Measurements from ENCODE around the gene SLC29A3.
"Not testable (repeated sequence)": the region's sequence is repeated elsewhere in the genome, so short reads cannot be mapped to it uniquely, and the experiment has no call there.

Gene SLC29A3

DNA sequence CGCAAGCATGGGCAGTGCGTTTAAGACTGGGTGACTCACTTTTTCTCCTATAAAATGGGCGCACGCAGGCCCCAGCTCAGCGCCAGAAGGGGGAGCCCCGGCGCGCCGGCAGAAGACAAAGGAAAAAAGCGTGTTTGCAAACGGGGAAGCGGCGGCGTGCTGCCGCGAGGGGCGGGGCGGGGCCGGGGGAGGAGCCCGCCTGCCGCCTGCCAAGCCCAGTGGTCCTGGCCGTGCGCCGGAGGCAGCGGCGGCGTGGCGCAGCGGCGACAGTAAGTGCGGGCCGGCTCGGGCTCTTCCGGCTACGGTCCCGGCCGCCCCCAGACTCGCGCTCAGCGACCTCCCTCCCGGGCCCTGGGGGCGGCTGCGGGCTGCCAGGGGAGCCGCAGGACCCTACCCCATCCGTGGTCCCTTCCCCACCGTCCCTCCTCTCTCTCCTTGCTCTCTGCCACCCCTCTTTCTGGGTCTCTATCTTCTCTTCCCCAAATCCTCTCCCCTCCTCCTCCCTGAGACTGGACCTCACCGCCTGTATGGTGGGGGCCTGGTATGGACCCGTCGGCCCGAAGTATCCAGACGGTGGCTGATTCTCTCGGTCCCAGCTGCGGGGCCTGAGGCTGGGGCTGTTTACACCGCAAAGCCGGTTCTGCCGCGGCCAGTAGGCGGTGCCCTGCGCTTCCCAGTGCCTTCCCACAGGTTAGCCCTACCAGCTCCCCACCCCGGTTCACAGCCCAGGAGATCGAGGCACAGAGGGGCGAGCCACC is at the start of gene SLC29A3:
SLC29A3 (plus strand) TSS at position 218 of the 758 bp plus-strand sequence; CDS start at position 269, 51 bp downstream.
- FAIRE-seq: no peak

DNA sequence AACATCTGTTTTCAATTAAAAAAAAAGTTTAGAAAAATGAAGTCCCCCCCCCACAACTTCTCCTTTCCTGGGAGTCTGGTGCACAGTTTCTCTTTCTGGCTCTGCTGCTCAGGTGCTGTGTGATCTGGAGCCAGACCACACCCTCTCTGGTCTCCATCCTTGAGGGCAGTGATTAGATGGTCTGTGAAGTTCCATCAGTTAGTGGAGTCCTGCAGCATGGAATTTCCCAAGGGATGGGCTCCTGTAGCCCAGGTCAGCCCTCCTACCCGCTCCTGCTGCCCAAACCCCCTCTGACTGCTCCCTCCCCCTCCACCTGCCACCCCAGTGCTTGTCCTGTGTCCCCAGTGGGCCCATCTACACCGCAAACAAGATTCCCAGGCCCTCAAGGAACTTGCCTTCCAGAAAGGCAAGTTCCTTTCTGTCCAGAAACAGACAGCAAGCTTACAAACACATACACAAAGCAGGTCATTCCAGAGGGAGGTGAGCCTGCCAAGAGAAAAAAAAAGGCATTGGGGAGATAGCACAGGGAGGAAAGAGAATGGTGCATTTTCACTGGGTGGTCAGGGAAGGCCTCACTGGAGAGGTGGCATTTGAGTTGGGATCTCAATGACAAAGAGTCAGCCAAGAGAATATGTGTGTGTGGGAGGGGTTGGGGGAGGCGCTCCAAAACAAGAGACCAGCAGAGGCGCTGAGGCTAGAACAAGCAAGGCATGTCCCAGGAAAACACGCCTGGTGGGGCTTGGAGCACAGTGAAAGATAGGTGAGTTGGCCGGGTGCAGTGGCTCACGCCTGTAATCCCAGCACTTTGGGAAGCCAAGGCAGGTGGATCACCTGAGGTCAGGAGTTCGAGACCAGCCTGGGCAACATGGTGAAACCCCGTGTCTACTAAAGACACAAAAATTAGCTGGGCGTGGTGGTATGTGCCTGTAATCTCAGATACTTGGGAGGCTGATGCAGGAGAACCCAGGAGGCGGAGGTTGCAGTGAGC is 49.5 kb upstream of the SLC29A3 start:
- FAIRE-seq: no peak

DNA sequence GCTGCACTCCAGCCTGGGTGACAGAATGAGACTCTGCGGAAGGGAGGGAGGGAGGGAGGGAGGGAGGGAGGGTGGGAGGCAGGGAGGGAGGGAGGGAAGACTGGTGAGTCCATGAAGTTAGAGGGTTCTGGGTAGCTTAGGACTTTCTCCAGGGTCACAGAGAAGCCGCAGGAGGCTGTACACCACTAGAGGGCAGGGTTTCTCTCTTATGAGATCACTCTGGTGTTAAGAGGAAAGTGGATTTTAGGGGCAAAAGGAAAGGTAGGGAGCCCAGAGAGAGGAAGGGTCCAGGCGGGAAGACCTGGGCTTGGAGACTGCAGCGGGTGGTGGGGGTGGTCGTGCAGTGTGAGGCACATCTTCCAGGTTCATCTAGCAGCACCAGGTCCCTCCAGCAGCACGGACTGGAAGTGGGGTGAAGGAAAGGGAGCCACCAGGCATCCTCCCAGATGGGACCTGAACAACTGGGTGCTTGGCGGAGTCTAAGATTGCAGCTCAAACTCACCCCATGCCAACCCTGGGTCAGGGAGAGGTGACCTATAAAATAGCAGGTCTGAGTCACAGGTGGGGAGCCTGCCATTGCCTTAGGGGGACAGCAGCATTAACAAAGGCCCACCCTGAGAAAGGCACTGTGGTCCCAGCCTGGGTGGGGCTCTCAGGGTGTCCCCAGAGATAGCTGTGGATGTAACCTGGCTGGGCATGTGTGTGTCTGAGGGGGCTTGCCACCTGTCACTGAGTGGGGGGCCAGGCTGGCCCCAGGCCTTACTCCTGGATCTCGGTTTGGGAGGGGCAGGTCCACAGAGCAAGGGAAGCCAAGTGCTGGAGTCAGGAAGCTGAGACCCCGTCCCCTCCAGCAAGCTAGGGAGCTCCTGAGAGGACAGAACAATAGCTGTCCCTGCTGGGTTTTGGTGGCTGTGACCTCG is 48.5 kb upstream of the SLC29A3 start:
- FAIRE-seq: no peak

DNA sequence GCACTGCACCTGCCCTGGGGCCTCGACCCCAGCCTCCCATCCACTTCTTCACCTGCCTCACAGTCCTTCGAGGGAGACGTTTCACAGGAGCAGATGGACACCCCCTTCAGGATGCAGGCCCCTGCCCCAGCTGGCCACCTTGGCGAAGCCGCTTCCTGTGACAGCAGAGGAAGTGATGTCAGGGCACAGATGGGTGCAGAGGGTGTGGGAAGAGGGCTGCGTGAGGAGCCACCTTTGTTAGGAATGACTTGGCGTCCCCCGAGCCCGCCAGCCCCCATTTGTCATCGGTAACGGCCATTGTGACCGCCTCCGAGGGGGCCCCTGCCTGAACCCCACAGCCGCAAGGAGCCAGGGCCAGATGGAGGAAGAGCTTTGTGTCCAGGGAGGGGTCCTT is 47.4 kb upstream of the SLC29A3 start:
- no peak for FAIRE-seq

DNA sequence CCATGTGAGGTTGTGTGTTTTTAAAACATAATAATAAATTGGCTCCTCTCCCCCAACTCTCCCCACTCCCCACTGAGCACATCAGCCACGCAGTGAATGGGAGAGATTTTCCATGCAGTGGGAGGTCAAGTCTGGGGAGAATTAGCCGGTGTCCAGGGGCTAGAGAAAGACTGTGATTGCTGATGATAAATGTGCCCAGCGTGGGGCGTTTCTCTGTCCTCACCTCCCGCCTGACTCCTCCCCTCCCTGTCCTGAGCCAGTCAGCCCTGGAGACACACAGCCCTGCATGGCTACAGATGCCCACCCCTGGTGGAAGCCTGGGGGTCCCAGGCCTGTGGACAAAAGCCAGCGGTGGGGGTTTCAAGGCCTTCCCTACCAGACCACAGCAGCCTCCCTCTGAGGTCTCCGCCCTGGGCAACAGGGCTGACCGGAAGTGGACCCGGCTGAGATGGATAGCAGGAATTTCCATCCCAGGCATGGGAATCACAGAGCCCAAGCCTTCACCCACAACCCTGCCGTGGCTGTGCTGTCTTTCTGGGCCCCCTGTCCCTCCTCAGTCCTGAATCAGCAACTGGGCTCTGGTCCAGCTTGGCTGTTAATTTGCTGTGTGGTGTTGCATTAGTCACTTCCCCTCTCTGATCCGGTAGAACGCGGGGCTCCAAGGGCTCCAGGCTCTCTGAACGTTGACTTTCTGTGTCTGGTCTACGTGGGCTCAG is 46.8 kb upstream of the SLC29A3 start:
- FAIRE-seq: no peak

DNA sequence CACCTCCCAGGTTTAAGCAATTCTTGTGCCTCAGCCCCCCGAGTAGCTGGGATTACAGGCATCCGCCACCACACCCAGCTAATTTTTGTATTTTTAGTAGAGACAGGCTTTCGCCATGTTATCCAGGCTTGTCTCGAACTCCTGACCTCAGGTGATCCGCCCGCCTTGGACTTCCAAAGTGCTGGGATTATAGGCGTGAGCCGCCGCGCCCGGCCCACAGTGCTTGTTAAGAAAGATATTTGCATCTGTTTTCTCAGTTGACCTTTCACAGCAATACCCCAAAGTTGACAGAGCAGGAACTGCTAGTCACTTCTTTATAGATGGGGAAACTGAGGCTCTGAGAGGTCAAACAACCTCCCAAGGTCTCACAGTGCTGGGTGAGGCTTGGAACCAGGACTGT is 46.1 kb upstream of the SLC29A3 start:
- FAIRE-seq: not testable (repeated sequence)

DNA sequence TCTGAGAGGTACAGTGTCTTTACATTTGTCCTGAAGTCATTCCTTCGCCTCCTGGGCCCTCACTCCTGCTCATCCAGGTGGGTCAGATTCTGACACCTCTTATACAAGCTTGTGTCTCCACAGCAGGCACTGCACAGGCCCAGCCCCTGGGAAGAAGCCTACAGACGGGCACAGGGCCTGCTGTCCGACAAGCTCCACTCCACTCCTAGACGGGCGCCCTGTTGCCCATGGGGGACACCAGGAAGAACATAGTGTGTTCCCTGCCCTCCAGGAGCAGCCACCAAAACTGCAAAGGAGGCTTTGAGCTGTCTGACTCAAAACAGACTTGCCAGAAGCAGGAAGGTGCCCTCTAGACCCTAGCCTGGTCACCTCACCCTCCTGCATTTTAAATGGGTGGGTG is 45.6 kb upstream of the SLC29A3 start:
- no peak for FAIRE-seq

DNA sequence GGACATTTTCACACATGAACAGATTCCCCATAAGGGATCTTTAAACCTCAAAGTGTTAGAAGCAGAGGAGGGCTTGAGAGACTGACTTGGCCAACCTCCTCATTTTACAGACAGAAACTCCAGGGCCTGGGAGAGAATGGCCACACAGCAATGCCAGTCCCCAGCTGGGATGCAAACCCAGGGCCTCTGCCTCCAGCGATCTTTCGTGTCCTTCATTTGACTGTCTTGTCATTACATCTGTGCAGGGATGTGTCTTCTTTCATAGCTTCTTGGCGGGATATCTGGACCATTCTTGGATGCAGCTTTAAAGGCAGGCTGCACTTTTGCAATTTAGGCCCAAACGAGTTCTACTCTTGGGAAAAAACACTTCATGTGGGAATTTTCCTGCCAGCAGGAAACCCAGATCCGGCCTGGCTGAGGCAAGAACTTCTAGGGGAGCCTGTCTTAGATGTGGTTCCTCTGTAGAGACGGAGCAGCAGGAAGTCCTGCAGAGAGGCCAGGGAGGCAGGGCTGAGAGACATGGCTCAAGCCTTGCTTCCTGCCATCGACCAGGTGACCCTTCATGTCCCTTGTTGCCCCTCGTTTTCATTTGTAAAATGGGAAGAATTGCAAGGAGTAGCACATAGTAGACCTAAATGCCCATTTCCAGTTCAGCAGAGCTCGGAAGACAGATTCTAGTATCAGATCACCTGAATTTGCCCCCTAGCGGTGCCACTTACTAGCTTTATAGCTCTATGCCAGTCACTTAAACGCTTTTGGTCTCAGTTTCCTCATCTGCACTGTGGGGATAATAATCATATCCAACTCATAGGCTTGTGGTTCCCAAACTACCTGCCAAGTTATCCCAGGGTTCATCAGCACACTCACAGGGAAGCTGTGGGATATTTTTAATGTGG is 43.9 kb upstream of the SLC29A3 start:
- FAIRE-seq: no peak

DNA sequence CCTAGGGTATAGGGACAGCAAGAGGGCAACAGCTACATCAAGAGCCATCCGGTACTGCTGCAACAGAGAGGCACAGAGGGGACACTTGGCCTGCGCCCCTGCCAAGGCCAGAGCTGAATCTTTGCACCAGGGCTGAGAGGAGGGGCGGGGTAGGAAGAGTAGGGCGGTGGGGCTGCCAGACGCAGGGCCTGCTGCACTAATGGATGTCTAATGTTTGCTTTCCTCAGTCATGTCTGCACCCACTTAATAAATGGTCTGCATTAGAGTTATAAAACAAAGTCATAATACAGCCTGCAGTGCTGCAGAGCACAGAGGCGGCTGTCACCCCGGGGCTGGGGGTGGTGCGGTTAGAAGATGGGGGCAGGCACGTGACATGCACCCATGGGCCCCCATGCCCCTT is 42.2 kb upstream of the SLC29A3 start:
- FAIRE-seq: no peak

DNA sequence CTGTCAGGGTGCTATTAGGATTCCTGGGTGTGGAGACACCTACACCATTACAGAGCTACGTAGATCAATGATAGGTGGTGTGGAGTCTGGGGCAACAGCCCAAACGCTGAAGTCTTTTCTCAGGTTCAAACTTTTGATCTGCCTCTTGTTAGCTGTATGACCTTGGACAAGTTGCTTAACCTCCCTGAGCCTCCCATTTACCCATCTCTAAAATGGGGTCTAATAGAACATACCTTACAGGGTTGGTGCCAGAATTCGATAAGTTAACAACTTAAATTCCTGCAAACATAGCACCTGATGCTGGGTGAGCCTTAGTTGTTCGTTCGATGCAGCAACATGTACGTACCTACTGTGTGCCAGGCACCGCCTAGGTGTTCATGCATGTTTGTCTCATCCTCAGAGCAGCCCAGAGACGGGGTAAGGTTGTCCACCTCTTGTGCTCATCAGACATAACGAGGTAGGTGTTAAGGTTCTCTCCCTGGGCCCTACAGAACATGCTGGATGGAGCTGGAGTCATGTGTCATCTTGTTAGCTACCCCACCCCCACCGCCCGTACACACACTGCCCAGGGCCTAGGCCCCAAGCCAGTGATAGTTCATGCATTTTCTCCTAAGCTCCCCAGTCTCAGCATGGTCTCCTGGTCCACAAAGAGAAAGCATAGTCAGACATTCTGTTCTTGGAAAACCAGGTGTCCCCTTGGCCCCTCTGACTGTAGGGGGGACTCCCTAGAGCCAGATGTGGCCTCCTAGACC is 41.0 kb upstream of the SLC29A3 start:
- no peak for FAIRE-seq

DNA sequence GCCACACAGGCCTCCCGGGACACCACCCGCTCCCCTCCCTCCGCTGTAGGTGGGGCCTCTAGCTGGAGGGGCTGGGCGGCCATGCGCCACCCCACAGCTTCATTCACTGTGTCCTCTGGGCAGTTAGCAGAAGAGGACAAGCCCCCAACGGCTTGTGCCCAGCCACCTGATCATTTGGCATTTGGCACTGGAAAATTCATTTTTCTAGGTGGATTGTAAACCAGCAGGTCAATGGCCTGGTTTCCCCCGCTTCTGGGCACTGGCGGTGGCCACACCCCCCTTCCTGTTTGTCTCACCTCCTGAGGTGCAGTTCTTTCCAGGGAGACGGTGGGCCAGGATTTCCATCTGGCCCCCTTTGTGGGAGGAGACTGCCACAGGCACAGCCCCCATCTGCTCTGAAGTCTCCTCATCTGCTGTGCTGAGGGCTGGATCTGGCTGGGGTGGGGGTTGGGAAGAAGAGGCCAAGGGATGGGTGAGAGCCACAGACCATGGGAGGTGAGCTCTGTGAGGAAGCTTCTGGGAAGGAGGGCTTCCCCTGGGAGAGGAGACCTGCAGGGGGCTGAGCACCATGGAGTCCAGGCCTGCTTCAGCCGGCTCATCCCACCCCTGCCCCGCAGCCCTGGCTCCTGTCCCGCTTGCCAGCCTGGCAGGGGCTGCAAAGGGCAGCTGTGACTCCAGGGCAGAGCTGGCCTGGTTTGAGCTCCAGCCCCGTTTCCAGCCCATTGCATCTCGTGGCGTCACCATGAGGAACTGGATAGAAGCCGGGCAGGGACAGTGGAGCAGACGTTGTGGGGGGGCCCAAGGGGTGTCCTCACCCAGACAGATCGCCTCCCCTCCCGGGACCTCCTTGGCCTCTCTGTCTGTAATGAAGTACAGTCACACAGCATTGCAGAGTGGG is 40.1 kb upstream of the SLC29A3 start:
- FAIRE-seq: no peak

DNA sequence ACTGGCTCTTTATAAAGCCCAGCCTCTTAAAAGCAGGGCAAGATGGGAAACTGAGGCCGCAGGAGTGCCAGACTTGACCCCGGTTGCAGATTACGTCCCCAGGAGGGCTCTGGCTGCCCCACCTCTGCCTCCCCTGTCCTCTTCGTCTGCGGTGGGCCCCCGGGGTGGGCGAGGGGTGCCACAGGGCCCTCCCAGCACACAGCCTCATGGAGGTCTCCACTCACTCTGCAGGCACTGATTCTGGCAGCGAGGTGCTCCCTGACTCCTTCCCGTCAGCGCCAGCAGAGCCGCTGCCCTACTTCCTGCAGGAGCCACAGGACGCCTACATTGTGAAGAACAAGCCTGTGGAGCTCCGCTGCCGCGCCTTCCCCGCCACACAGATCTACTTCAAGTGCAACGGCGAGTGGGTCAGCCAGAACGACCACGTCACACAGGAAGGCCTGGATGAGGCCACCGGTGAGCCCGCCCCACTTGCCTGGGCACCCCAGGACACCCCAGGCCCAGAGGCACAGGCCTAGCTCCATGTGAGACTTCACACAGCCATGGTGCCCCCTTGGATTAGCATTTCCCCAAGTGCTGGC is 39.4 kb upstream of the SLC29A3 start:
- no peak for FAIRE-seq

DNA sequence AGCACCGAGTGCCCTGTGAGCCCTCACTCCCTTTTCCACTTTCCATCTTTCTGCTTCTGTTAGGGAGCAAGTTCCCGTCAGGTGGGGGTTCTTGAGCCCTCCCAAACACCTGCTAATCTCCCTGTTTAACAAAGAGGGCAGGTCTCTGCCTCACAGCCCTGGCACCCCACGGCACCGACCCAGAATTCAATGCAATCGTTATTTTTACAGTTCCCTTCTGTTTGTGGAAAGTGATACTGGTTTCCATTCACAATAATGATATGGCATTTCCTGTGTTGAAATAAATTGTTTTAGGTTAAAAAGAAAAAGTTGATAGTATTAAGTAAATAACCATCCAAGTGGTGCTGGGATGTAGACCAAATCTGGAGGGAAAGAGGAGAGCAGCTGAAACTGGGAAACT is 38.8 kb upstream of the SLC29A3 start:
- no peak for FAIRE-seq

DNA sequence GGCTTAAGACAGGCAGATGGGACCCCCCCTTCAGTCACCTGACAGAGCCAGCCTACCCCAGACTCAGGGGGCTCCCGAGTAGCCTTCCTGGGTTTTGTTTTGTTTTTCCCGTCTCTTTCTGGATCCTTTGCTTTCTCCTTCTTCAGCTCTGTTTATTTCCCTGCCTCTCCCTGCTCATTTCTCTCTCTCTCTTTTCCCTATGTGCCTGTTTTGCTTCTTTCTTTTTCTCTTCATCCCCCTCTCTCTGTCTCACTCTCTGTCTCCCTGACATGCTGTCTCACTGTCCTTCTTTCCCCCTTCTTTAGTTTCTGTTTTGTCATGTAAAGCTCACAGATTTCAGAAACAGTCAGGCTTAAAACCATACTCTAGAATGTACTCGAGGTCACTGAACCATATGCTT is 38.2 kb upstream of the SLC29A3 start:
- FAIRE-seq: no peak

DNA sequence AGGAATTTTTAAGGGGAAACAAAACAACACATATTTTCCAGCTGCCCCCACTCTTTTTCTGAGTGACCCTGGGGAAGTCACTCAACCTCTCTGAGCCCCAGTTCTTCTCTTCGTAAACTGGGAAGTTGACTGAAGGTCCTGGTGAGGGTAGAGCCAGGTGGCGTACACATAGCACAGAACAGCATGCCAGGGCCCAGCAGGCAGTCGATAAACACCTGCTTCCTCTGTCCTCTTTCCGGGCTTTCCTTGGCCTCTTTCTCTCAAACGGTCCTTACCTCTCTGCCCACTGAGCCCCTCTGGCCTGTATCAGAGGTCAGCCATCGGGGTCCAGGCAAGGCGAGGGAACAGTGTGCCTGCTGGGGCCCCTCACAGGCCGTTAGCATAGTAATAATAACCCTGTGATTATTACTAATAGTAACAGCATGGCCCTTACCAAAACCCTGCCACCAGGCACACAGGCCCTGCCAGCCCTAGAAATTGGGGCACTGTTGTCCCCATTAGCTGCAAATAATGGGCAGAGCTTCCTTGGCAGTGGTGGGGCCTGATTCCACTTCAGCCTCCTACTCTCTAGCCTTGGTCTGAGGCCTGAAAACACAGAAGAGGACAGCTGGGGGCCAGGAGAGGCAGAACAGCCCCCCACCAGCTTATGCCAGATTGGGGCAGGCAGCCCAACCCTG is 37.3 kb upstream of the SLC29A3 start:
- FAIRE-seq: no peak

DNA sequence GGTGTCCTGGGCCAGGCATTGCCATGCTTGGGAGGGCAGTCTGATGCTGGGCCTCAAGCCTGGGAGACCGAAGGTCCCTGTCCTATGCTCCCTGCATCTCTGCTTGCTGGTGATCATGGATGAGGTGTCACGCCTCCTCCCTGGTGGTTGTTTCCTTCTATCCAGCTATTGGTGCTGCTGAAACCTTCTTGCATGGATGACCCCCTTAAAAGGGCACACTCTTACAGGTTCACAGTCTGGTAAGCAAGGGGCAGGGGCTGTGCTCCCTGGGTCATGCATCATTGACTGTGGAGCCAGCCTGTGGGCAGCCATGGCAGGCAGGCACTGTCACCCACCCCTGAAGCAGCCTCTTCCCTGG is 36.8 kb upstream of the SLC29A3 start:
- no peak for FAIRE-seq

DNA sequence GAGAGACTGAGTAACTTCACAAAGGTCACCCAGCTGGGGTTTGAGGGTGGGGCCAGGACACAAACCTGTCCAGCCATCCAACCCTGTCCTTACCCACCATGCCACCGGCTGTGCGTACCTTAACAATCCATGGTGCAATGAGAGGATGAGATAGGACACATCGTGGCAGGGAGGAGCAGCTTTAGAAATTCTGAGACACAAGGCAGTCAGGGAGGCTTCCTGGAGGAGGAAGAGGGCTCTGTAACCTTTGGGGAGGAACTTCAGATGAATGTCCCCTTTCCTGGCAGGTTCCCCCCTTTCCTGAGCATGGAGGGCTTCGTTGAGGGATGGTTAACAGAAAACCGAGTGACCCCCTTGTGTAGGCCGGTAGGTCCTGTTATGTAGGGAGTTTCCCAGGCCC is 35.6 kb upstream of the SLC29A3 start:
- FAIRE-seq: no peak

DNA sequence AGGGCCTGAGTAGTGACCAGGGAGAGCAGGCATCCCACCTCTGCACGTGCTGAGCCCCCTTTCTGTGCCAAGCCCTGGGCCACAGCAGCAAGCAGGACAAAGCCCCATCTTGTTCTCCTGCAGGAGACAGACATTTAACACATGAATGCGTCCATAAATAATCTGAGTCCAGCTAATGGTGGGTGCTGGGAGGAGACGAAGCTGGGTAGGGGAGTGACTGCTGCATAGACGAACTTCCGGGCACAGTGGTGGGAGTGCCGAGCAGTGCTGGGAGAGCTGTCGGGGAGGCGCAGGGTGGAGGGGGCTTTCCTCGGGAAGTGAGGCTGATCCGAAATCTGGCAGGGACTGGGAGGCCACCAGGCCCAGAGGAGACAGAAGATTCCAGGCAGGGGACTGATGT is 35.2 kb upstream of the SLC29A3 start:
- no peak for FAIRE-seq

All from TTC549 (cell line).